Stimulated activated CD4-positive, alpha-beta T cell treated with anti-CD3 and anti-CD28 coated beads, Interleukin-2, amount 100 ng/mL, for 48 hours (primary cell): ENCODE results near the gene CHM.
"Not testable (repeated sequence)": the region's sequence is repeated elsewhere in the genome, so short reads cannot be mapped to it uniquely, and the experiment has no call there.

Experiments
- DNase-seq, 2 donors: peaks; one replicate each; pipeline ENCODE4 v3.0.0-alpha.2; 2020

The CHM gene

DNA sequence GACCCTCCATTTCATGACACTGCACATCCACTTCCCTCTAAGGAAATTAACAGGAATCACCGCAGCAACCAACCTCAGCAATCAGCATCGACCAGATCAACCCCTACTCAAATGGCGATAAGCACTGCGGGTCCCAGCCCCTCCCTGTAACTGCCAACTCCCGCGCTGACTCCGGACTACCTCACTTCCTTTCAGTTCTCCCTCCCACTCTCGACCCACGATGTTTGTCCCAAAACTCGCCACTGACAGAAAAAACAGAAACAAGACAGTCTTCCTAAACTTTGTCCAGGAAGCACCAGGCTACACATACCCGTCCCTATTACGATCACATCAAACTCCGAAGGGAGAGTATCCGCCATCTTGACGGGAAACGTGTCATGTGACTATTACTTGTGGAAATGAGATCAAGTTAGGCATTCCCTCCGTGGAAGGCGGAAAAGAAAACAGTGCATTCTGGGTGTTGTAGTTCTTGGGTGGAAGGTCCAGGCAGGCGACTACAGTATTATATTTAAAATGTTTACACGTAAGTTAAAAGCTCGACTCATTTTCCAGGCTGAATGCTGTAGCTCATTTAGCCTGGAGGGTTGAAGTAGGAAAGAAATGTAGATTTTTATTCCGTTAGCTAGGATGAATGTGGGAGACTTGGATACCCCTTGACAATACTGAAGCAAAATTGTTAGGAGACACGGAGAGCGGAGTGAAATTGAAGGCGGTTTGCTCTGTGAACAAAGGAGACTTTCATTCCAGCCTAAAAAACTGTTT is at the start of gene CHM:
CHM (minus strand) TSS at position 385 of the 762 bp plus-strand sequence; CDS start at position 359, 26 bp downstream.
- DNase-seq: peak; percentile 27 to 31

DNA sequence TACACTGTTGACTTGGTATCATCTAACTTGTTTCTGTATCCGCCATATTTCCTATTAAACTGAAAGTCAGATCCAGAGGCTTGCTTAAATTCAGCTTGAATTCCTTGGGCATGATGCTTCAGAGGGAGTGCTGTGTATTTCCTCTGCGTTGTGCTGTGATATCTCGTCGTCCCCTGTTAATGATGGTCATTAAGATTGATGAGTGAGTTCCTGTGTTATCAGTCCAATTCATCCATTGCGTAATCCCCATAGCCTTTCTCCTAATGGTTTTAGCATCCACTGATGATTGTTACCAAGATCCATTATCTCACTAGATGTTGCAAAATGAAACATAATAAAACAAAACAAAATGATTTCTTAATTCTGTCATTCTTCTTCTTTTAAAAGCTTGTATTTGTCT is 31.3 kb upstream of the CHM start:
- no peak for DNase-seq

DNA sequence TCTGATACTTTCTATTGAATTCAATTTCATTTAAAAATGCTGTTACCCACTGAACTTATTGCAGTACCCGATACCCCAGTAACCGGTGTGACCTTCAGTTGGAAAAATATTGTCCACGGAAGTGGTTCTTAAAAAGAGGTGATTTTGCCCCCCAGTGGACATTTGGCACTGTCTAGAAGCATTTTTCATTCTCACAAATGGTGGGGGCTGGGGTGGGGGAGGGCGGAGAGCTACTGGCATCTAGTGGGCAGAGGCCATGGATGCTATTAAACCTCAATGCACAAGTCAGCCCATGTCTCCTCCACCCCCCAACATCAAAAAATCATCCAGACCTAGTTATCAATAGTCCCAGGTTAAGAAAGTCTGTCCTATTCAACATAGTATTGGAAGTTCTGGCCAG is 19.6 kb upstream of the CHM start:
- no peak for DNase-seq

DNA sequence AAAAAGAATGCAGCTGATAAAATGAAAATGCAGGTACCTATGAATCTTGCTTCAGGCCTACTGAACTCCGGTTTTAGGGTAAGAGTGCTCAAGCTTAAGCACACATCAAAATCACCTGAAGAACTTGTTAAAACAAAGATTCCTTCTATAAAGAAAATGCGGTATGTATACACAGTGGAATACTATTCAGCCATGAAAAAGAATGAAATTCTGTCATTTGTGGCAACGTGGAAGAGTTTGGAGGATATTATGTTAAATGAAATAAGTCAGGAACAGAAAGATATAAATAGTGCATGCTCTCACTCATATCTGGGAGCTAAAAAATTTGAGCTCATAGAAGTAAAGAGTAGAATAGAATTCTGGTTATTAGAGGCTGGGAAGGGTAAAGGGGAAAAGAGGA is 14.0 kb upstream of the CHM start:
- no peak for DNase-seq

GRCh38 chrX:86051741-86052140 is 4.4 kb upstream of the CHM start:
- no peak for DNase-seq

DNA sequence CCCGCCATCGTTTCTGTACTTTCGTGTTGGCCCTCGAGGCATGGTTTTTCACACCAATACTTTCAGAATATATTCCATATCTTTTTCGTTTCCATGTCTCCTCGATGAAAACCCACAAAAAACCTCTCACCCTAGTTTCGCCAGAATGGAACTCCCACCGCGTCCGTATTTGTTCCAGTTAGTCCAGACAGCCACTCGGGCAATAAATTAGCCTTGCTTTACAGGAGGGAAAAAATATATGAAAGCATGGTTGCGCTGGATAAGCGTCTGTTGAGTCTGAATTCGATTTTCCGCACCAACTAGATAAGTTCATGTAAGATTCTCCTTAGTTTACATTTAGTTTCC is 550 bp upstream of the CHM start:
- DNase-seq: no peak

- no peak for DNase-seq
Measured at GRCh38 chrX:86044216-86044615, 3.1 kb downstream of the CHM start.

- no peak for DNase-seq
Measured at GRCh38 chrX:86039625-86040568, 7.5 kb downstream of the CHM start.

DNA sequence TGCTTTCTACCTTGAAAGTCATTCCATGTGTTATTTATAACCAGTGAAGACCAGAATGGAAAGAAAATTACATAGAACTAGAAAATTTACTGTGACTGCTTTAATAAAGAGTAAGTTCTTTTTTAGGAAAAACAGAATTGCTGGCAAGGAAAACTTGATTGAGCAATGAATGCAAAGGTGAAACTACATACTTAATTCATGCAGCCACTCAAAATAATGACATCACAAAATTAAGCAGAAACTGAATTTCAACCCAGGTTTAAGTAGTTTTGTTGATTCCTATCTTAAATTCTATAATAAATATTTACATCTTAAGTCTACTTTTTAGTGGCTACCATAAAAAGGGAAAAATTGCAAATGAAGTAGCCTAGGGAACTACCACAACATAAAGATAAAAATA is 14.0 kb downstream of the CHM start:
- no peak for DNase-seq

GRCh38 chrX:86028681-86029080 is 18.7 kb downstream of the CHM start:
- no peak for DNase-seq

GRCh38 chrX:86023811-86024210 is 23.5 kb downstream of the CHM start:
- no peak for DNase-seq

GRCh38 chrX:86021652-86022289 is 25.6 kb downstream of the CHM start:
- DNase-seq: no peak

GRCh38 chrX:86016139-86016538 is 31.2 kb downstream of the CHM start:
- no peak for DNase-seq

- DNase-seq: not testable (repeated sequence)
Measured at GRCh38 chrX:86014959-86015358, 32.4 kb downstream of the CHM start.

DNA sequence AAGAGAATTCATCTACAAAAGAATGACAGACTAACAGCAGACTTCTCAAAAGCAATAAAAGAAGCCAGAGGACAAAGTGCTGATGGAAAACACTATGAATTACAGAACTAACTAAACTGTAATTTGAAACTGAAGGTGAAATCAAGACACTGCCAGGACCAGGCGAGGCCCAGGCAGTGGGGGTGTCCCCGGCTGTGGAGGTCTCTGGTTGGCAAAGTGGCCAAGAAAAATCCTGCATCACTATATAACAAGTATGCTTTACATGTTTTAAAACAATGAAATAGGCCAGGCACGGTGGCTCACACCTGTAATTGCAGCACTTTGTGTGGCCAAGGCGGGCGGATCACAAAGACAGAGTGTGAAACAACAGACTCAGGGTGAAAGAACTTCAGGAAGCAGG is 32.9 kb downstream of the CHM start:
- DNase-seq: no peak

DNA sequence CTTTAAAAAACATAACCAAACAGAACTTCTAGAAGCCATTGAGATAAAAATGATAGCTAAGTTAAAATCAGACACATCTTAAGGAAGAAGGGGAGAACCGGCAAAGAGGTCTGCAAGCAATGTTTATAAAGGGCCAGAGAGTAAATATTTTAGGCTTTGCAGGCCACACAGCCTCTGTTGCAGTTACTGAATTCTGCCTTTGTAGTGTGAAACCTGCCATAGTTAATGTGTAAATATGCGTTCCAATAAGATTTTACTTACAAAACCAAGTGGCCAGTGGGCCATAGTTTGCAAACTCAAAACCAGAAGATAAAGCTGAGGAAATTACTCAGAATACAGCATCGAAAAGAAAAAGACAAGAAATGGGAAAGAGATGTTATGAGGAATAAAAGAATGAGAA is 33.6 kb downstream of the CHM start:
- DNase-seq: no peak

DNA sequence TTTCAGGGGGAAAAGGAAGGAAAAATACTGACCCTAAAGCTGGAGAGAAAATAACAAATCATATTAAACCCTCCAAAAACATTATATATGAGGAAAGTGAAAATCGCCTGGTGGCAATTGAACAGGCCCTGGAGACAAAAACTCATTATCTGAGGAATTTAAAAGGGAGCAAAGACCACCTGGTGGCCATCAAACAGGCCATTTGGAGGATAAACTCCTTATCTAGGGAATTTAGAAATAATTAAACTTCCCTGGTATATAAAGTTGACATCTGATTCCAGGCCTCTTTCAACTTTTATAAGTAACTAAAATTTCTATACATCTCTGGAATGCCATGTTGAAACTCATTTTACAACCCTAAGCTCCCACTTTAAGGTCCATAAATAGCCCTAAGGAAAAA is 35.2 kb downstream of the CHM start:
- DNase-seq: no peak

DNA sequence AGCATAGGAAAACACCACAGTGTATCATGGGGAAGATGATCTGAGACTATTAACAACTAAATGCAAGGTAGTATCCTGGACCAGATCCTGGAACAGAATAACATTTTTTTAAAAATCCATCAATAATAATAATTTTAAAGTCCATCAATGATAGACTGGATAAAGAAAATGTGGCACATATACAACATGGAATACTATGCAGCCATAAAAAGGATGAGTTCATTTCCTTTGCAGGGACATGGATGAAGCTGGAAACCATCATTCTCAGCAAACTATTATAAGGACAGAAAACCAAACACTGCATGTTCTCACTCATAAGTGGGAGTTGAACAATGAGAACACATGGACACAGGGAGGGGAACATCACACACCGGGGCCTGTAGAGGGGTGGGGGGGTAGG is 37.6 kb downstream of the CHM start:
- DNase-seq: not testable (repeated sequence)

DNA sequence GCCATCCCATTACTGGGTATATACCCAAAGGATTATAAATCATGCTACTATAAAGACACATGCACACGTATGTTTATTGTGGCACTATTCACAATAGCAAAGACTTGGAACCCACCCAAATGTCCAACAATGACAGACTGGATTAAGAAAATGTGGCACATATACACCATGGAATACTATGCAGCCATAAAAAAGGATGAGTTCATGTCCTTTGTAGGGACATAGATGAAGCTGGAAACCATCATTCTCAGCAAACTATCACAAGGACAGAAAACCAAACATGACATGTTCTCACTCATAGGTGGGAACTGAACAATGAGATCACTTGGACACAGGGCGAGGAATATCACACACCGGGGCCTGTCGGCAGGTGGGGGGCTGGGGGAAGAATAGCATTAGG is 39.5 kb downstream of the CHM start:
- not testable (repeated sequence) for DNase-seq

DNA sequence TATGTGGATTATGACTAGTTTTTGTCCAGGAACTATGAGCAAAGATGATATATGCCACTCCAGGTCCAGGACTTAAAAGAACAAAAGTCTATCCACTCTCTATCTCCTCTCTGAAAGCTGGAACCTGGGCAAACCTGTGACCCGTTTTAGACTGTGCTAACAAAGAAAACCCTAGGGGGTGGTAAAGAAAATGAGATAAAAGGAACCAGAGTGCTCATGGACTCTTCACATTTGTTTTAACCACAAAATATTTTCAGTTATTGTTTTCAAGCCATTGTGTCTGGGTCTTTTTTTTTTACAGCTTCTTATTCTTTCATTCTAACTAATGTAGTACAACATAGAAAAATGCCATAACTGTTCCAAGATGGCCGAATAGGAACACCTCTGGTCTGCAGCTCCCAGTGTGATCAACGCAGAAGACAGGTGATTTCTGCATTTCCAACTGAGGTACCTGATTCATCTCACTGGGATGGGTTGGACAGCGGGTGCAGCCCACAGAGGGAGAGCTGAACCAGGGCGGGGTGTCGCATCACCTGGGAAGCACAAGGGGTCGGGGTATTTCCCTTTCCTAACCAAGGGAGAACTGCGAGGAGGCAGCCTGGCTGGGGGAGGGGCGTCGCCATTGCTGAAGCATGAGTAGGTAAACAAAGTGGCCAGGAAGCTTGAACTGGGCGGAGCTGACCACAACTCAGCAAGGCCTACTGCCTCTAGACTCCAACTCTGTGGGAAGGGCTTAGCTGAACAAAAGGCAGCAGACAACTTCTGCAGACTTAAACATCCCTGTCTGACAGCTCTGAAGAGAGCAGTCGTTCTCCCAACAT is 45.1 kb downstream of the CHM start:
- no peak for DNase-seq

DNA sequence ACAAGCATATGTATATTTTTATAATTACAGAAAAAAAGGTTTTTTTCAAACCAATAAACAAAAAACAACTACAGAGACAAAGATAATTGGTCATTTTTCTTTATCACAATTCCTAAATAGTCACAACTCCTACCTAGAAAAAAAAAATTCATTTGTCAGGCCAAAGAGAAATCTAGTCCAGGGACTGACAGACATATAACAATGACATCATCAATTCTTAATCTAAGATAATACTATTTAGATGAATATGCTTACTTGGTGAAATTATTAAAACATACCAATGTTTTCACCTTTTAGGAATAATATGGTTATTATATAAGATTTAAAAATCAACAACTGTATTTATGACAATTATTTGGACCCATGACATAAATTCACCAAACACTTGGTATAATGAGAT is 48.4 kb downstream of the CHM start:
- DNase-seq: no peak

- no peak for DNase-seq
Measured at GRCh38 chrX:85996555-85996954, 50.8 kb downstream of the CHM start.

GRCh38 chrX:85995641-85996040 is 51.7 kb downstream of the CHM start:
- DNase-seq: no peak
